HFFc6 (cell line): Measurements from ENCODE around the gene MADCAM1. TPM values are rescaled to one million over a fixed set of nuclear protein-coding genes. Genes with fewer than 3 reads are reported as not detected.

Source experiments
- DNase-seq: peaks from one replicate; pipeline ENCODE4 v3.0.0-alpha.2; 2018
- H3K27ac Mint-ChIP-seq: 2 replicates; pipeline ENCODE4 v1.8.0; 2020; ENCODE audit warnings: mild to moderate bottlenecking, mixed read lengths
- H3K27me3 Mint-ChIP-seq: 2 replicates; pipeline ENCODE4 v1.8.0; 2021; ENCODE audit warnings: mild to moderate bottlenecking, moderate library complexity, mixed read lengths; ENCODE audit not compliant: insufficient read depth
- H3K36me3 Mint-ChIP-seq: 2 replicates; pipeline ENCODE4 v1.8.0; 2021; ENCODE audit warnings: low read depth, mixed read lengths
- H3K4me1 Mint-ChIP-seq: 2 replicates; pipeline ENCODE4 v1.8.0; 2020; ENCODE audit warnings: low read depth, mixed read lengths
- H3K4me3 Mint-ChIP-seq: 2 replicates; pipeline ENCODE4 v1.8.0; 2020; ENCODE audit warnings: mild to moderate bottlenecking, moderate library complexity, mixed read lengths
- H3K9me3 Mint-ChIP-seq: 2 replicates; pipeline ENCODE4 v1.8.0; 2020; ENCODE audit warnings: mild to moderate bottlenecking, mixed read lengths
- total RNA-seq, 6 experiments: library from RNA; stranded (reverse); fragmentation: NEBNext Ultra II Directional; extraction: Animal tissue kit (Norgen Biotek cat#: 25700); gene quantifications; 2 replicates in 1 of 6; 3 replicates in 5 of 6; pipeline ENCODE4 v1.2.3, GENCODE V29; 2021
- TF ChIP-seq, protein P1 (sequence below): fragments of 200-600 bp; sonication (generic); IDR thresholded peaks from 2 replicates; pipeline ENCODE4 v1.5.0; 2021; ENCODE audit warnings: antibody characterized with exemption, mild to moderate bottlenecking

The MADCAM1 gene
- total RNA-seq, 6 experiments from 2014 or later = 0.11 to 0.47 (median 0.21) TPM

DNA sequence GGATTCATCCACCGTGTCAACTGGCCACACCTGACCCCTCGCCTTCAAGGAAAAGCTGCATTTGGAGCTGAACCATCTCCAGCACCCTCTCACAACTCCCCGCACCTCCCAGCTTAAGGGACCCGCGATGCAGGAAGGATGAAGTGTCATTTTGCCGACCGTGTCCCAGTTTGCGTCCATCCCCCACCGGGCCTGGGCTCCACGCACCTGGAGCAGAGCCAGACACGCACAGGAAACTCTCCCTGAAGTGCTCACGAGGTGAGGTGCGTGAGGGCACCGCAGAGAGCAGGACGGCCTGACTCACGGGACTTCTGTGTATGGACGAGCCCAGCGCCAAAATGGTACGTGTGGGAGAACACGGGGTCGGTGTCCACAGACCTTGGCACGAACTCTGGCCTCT is 42.7 kb upstream of the MADCAM1 start:
- Mint-ChIP-seq H3K4me3 (no peak overlapping the region), H3K9me3 (peaks cover 47% of the 10 kb centered on the region), H3K27ac (no peak overlapping the region), H3K4me1 (no peaks in the 10 kb centered on the region), H3K36me3 (peaks cover 5% of the 10 kb centered on the region; the same call in 1 of the 2 replicates), H3K27me3 (peaks cover 2% of the 10 kb centered on the region)
- DNase-seq = no peak
- TF ChIP-seq, protein P1, sequence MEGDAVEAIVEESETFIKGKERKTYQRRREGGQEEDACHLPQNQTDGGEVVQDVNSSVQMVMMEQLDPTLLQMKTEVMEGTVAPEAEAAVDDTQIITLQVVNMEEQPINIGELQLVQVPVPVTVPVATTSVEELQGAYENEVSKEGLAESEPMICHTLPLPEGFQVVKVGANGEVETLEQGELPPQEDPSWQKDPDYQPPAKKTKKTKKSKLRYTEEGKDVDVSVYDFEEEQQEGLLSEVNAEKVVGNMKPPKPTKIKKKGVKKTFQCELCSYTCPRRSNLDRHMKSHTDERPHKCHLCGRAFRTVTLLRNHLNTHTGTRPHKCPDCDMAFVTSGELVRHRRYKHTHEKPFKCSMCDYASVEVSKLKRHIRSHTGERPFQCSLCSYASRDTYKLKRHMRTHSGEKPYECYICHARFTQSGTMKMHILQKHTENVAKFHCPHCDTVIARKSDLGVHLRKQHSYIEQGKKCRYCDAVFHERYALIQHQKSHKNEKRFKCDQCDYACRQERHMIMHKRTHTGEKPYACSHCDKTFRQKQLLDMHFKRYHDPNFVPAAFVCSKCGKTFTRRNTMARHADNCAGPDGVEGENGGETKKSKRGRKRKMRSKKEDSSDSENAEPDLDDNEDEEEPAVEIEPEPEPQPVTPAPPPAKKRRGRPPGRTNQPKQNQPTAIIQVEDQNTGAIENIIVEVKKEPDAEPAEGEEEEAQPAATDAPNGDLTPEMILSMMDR = no peak

DNA sequence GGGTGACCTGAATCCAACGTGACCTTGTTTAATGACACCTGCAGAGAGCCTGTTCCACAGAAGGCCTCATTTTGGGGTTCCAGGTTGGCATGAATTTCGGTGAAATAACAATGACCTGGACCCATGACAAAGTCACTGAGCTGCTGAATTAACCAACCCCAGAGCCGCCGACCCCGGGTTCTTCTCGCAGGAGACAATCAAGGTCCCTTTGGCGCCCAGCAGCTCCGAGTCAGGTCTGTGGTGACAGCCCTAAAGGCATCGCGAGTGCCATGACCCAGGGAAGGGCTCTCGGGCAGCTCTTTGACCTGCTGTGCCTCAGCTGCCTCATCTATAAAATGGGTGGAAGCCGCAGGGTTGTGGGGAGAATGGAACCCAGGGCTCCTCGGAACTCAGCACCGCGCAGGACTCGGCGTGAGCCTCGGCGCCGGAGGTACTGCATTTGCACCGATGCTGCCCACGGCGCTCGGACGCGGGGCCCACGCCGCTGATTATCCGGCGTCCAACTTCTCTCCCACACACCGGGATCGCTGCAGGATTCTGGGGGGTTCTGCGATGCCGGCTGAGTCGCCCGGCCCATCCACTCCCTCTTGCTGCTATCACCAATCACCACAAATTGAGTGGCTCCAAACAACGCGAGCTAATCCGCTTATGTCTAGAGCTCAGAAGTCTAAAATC is 41.1 kb upstream of the MADCAM1 start:
- peaks cover 5% of the 10 kb centered on the region; the same call in 1 of the 2 replicates for H3K36me3 Mint-ChIP-seq
- H3K9me3 Mint-ChIP-seq = peaks cover 43% of the 10 kb centered on the region
- H3K4me1 Mint-ChIP-seq = no peaks in the 10 kb centered on the region
- no peak overlapping the region for H3K4me3 Mint-ChIP-seq
- no peak for DNase-seq
- TF ChIP-seq, protein P1 = no peak
- no peak overlapping the region for H3K27ac Mint-ChIP-seq
- peaks cover 7% of the 10 kb centered on the region for H3K27me3 Mint-ChIP-seq

GRCh38 chr19:455851-456546 is 40.3 kb upstream of the MADCAM1 start:
- Mint-ChIP-seq H3K4me1 (no peaks in the 10 kb centered on the region), H3K4me3 (no peak overlapping the region), H3K9me3 (peaks cover 35% of the 10 kb centered on the region), H3K27ac (no peak overlapping the region), H3K36me3 (no peaks in the 10 kb centered on the region; the same call in 1 of the 2 replicates), H3K27me3 (peaks cover 5% of the 10 kb centered on the region)
- TF ChIP-seq, protein P1 = no peak
- DNase-seq = no peak

DNA sequence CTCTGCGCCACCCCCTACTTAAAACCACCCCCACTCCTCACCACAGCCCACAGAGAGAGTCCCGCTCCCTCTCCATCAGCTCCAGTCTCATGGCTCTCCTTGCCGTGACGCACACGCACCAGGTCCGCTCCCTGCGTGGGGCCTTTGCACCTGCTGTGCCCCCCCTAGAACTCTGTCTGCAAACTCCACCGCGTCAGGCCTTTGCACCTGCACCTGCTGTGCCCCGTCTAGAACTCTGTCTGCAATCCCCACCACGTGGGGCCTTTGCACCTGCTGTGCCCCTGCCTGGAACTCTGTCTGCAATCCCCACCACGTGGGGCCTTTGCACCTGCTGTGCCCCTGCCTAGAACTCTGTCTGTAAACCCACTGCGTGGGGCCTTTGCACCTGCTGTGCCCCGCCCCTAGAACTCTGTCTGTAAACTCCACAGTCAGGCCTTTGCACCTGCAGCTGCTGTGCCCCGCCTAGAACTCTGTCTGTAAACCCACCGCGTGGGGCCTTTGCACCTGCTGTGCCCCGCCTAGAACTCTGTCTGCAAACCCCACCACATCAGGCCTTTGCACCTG is 39.7 kb upstream of the MADCAM1 start:
- H3K4me1 Mint-ChIP-seq = no peaks in the 10 kb centered on the region
- no peak for DNase-seq
- no peak overlapping the region for H3K4me3 Mint-ChIP-seq
- H3K27ac Mint-ChIP-seq = no peak overlapping the region
- no peaks in the 10 kb centered on the region; the same call in 1 of the 2 replicates for H3K36me3 Mint-ChIP-seq
- H3K9me3 Mint-ChIP-seq = peaks cover 28% of the 10 kb centered on the region
- H3K27me3 Mint-ChIP-seq = peaks cover 5% of the 10 kb centered on the region
- TF ChIP-seq, protein P1 = no peak

- TF ChIP-seq, protein P1 = no peak
- Mint-ChIP-seq H3K36me3 (no peaks in the 10 kb centered on the region), H3K4me3 (no peak overlapping the region), H3K4me1 (no peaks in the 10 kb centered on the region), H3K27ac (no peak overlapping the region), H3K9me3 (peaks cover 24% of the 10 kb centered on the region), H3K27me3 (peaks cover 12% of the 10 kb centered on the region)
- no peak for DNase-seq
Measured at GRCh38 chr19:457636-458035, 38.6 kb upstream of the MADCAM1 start.
